Stimulated activated CD8-positive, alpha-beta memory T cell treated with anti-CD3 and anti-CD28 coated beads, Interleukin-7, amount 100 ng/mL, for 4 hours (primary cell): Measurements from ENCODE around the gene HPN.
"Not testable (repeated sequence)": the region's sequence is repeated elsewhere in the genome, so short reads cannot be mapped to it uniquely, and the experiment has no call there.

Experiments used
- DNase-seq, 2 donors: peaks; one replicate each; pipeline ENCODE4 v3.0.0-alpha.2; 2020; ENCODE audit warnings: low read depth in 2 of 2

The HPN gene

DNA sequence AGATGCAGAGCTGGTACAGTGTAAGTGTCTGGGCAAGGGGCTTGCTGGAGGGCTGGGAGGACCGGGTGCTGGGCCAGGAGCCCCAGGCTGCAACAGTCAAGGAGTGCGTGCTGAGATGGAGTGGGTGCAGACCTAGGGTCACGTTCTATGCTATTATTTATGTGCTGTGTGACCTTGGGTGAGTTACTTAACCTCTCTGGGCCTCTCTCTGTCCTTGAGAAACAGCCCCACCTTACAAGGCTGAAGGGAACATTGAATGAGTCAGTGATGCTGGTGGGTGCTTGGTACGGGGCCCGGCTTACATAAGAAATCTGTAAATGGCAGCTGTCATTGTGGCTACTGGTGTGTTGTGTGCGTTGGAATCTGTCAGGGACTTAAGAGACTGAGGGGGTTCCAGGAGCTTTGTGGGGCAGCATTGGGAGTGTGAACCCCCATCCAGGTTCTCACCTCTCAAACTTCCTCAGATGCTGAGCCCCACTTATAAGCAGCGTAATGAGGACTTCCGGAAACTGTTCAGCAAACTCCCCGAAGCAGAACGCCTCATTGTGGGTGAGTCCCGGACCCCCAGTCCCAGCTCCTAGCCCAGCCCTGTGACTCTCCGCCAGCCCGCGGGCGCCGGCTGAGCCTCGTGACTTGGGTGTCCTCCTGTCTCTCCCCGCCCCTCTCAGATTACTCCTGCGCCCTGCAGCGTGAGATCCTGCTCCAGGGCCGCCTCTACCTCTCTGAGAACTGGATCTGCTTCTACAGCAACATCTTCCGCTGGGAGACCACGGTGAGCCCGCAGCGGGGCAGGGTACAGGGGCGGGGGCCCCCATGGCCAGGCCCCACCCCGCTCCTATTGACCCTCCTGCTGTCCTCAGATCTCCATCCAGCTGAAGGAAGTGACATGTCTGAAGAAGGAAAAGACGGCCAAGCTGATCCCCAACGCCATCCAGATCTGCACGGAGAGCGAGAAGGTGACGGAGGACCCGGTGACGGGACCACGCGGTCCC, 31.8 kb upstream of the HPN start:
- no peak for DNase-seq

DNA sequence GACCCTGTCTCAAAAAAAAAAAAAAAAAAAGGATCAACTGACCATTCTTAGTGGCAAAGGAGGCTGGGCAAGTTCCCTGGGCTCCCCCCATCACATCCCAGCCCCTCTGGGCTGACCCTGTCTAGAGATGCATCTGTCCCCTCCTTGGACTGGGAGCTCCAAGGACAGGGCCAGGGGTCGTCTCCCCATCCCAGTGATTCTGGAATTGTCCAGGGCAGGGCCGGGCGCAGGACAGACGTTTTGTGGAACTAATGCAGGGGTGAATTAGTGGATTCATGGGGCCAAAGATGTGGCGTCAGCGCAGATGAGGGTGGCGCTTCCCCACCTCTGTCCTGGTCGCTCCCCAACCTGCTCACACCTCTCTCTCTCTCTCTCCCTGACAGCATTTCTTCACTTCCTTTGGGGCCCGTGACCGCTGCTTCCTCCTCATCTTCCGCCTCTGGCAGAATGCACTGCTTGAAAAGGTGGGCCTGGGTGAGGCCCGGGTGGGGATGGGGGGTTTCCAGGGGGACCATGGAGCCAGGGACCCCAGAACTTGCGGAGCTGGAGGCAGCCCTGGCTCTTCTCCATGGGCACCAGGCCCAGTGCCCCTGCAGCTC, 30.3 kb upstream of the HPN start:
- no peak for DNase-seq

DNA sequence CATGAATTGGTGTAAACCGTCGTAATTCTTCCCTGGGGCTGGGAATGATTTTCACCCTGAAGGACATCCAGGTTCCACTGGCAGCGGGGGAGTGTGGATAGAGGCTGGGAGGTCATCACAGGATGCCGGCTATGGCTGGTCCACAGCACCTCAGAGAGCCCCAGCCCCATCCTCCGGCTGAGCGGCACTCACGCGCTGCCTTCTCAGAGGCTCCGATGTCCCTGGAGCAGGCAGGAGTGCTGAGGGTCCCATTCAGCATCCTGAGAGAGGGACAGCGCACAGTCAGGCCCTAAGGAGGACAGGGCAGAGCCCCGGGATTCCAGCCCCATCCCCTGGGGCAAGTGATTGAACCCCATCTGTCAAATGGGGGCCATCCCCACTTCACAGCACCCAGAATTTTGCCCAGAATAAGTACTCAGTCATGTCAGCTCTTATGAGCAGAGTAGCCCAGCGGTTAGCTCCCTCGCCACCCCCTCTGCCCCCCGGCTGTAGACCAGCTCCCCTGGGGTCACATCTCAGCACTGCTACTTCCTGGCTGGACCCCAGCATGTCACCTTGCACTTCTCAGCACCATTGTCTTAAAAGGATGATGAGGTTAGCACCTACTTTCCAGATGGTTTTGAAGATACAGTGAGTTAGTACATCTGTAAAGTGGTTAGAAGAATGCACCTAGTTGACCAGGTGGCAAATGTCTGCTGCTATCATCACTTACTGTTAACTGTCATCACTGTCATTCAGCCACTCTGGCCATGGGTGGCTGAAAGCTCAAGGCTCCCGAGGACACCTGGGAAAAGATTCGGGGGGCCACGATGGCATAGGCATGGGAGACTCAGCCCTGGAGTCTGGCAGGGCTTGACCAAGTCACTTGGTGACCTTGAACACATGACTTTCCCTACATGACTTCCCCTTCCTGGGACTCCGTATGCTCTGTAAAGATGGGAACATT, 29.5 kb upstream of the HPN start:
- no peak for DNase-seq

DNA sequence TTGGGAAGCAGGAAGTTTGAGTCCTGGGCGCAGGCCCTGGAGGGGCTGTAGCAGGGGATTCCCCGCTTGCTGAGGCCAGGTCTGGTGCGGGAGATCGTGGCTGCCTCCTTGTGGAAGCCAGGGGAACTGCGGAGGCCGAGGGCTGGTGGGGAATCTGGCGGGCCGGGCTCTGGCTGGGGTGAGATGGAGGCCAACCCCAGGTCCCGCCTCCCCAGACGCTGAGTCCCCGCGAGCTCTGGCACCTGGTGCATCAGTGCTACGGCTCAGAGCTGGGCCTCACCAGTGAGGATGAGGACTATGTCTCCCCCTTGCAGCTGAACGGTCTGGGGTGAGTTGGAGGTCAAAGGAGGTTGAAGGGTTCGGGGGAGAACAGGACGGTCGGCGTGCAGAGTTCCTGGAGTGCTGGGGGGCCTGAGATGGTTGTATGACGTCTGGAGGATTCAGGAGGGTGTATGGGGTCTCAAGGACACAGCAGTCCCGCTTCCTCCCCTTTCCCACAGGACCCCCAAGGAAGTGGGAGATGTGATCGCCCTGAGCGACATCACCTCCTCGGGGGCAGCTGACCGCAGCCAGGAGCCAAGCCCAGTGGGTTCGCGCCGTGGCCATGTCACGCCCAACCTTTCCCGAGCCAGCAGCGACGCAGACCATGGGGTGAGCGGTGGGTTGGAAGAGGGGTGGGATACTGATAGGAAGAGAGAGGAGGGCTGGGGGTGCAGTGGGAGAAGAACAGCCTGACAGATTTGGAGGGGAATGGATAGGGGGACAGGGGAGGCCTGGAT, 28.3 kb upstream of the HPN start:
- peak; percentile 60 to 74 for DNase-seq

DNA sequence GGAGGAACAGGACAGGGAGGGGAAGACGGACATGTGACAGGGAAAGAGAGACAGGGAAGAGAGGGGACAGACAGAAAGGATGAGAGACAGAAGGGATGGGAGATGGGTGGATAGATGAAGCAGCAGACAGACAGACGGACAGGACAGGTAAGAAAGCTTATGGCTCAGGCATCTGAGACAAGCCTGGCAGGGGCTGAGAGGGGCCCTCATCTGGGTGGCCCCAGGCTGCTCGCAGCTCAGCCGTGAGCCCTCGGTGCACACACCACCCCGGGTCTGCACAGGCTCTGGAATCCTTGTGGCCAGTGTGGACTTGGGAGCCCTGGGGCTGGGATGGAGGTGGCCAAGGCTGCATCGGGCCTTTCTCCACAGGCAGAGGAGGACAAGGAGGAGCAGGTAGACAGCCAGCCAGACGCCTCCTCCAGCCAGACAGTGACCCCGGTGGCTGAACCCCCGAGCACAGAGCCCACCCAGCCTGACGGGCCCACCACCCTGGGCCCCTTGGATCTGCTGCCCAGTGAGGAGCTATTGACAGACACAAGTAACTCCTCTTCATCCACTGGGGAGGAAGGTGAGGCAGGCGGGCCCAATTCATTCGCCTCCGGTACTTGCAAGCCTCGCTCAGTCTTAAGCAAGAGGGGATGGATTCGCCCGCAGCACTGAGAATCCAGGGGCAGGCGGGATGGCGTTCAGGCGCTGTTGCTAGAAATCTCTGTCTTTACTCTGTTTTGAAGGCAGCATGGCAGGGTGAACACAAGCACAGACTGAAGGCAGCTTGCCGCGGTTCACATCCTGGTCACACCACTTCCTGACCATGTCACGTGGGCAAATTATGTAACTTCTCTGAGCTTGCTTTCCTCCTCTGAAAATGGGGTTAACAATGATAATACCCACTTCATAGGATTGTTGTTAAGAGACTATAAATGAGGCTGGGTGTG, 27.4 kb upstream of the HPN start:
- DNase-seq: peak in 1 of 2 donors; percentile 33

DNA sequence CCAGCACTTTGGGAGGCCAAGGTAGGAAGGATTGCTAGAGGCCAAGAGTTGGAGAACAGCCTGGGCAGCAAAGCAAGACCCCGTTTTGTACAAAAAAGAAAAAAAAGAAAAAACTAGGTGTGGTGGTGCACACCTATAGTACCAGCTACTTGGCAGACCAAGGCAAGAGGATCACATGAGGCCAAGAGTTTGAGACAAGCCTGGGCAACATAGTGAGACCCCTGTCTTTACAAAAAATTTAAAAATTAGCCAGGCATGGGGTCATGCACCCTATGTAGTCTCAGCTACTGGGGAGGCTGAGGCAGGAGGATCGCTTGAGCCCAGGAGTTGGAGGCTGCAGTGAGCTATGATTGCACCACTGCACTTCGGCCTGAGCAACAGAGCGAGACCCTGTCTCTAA, 26.7 kb upstream of the HPN start:
- DNase-seq: not testable (repeated sequence)

DNA sequence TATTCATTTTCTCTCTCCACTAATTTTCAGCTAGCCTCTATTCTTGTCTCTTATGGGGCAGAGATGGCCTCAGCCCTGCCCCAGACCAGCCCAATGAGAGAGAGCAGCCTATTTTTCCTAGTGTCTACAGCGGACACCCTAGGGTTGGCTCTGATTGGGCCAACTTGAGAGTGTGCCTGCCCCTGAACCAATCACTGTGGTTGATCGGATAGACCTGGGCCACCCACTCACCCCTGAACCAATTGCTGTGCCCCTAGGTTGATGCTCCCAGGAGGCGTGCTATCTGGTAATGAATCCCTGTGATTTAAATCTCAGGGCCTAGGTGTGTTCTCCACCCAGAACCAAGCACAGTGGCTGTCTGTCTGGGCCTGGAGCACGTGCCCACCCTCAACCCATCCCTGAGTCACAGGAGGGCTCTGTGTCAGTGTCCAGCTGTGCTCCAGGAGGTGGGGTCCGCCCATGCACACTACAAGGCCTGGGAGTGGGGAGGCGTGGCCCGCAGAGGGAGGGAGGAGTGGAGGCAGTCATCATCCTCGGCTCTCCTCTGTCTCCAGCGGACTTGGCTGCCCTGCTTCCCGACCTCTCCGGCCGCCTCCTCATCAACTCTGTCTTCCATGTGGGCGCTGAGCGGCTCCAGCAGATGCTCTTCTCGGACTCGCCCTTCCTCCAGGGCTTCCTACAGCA, 26.1 kb upstream of the HPN start:
- DNase-seq: no peak

DNA sequence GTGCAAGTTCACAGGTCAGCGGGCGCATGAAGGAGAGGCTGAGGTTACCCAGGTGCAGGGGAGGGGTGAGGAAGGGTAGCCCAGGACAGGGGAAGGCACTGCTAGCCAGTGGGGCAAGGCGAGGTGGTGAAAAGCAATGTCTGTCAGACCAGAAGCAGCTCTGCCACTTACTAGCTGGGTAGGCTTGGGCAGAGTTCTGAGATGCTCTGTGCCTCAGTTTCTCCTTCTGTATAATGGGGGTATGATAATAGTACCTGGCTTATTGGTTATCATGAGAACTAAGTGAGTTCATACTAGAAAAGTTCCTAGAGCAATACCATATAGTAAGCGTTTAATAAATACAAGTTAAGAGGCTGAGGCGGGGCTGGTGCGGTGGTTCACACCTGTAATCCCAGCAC, 25.6 kb upstream of the HPN start:
- DNase-seq: no peak

DNA sequence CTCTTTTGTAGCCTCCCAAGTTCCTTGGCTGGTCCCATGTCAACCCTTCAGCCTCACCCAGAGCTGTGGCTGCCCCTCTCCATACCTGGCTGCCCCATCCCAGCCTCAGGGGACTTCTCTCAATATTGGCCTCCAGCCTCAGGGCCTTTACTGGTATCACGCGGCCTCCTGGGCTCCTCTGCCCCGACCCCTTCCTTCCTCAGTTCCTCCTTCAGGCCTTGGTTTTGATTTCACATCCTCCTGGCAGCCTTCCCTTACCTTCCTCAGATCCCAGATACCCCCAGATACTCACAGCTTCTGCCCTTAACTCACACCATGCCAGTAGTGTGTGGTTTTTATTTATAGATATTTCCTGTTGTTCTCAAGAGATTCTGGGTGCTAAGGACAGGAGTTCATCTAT, 24.0 kb upstream of the HPN start:
- DNase-seq: no peak

DNA sequence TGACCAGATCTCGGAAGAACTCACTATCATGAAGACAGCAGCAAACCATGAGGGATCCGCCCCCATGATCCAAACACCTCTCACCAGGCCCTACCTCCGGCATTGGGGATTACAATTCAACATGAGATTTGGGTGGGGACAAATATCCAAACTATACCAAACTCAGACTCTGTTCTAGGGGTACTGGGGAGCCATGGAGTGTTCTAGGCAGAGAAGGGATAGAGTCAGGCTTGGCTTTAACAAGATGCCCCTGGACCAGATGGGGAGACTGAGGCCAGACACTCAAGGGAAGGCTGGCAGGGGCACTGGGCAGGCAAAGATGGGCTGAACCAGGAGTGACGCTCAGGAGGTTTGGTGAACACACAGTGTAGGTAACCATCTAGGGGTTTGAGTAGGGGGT, 23.1 kb upstream of the HPN start:
- DNase-seq: no peak

DNA sequence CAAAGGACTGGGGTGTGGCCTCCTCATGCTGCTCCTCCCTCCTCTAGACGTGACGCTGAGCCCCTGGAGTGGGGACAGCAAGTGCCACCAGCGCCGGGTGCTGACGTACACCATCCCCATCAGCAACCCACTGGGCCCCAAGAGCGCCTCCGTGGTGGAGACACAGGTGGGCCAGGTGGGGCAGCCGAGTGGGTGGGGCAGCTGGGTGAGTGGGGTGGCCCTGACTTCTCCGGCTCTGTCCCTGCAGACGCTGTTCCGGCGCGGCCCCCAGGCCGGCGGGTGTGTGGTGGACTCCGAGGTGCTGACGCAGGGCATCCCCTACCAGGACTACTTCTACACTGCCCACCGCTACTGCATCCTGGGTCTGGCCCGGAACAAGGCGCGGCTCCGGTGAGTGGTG, 22.4 kb upstream of the HPN start:
- no peak for DNase-seq

DNA sequence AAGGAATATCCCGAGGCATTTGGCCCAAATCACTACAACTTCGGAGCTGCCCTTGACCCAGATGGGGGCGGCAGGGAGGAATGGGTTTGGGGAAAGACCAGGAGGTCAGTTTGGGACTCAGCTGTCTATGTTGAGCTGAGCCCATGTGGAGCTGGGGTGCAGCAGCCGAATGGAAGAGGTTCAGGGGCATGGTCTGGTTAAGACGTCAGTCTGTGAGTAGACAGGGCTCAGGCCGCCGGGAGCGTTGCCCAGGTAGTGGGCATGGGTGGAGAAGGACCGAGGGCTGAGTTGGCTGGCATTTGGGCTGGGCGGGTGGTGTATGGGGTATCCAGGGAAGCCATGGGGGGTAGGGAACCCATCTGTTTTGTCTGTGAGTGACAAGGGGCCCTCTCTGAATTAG, 20.5 kb upstream of the HPN start:
- DNase-seq: no peak

DNA sequence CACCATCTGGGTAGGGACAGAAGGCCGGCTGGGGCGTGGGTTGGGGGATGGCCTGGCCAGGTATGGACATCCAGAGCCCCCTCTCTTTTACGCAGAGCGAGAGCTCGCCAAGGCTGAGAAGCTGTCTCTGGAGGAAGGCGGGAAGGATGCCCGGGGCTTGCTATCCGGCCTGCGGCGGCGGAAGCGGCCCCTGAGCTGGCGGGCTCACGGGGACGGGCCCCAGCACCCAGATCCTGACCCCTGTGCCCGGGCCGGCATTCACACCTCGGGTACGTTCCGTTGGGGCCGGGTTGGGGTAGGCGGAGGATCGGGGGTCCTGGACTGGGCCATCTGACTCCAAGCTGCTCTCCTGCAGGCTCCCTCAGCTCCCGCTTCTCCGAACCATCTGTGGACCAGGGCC, 19.9 kb upstream of the HPN start:
- no peak for DNase-seq

DNA sequence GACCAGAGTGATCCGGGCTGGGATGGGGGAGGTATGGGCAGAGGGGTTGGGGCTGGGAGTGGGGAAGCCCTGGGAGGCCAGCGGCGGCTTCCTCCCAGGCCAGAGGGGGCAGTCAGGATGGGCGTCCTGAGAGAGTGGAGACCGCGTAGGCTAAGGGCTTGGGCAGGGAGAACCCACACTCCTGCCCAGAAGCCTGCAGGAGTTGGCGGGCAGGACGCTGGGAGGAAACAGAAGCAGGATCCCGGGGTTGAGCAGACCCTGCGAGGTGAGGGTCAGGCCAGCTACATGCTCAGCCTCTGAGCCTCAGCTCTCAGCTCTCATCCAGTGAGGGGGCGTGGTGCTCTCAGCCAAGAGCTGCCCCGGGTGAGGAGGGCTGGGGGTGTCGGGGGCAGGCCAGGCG, 19.1 kb upstream of the HPN start:
- DNase-seq: no peak

DNA sequence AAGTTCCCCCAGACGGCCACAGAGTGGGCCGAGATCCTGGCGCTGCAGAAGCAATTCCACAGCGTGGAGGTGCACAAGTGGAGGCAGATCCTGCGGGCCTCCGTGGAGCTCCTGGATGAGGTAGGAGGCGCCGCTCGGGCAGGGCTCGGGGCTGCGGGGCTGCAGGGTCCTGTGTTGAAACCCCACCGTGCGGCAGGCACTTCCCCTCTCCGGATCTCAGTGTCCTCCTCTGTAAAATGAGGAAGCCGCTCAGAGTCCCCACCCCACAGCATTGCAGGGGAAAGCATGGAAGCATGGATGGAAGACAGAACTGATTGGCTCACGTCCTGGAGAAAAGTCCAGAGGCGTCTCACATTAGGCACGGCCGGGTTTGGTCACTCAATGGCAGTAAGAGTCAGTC, 18.1 kb upstream of the HPN start:
- no peak for DNase-seq

DNA sequence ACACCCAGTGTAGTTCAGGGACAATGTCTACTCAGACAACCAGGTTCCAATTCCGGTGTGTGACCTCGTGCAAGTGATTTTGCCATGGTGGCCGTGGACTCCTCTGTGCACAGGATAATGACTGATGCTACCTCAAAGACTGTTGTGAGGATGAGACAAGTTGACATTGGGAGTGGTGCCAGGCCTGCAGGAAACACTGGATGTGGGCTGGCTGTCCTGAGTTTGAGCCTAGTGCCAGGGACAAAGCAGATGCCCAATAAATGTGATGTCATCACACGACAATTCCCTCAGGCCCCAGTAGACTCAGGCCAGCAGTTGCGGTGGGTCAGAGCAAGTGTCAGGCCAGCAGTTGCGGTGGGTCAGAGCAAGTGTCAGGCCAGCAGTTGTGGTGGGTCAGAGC, 17.4 kb upstream of the HPN start:
- no peak for DNase-seq

DNA sequence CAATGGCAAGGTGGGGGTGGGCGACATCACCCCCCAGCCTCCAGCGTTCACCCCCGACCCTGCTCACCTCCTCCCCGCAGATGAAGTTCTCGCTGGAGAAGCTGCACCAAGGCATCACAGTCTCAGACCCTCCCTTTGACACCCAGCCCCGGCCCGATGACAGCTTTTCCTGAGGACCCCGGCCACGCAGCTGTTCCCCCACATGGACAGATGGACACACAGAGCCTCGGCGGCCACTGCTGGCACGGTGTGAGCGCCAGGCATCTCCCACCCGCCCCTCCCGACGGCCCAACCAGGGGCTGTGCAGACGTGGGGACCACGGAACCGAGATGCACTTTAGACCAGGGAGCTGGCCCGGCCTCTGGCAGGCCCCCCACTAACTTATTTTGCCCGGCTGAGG, 15.6 kb upstream of the HPN start:
- no peak for DNase-seq

DNA sequence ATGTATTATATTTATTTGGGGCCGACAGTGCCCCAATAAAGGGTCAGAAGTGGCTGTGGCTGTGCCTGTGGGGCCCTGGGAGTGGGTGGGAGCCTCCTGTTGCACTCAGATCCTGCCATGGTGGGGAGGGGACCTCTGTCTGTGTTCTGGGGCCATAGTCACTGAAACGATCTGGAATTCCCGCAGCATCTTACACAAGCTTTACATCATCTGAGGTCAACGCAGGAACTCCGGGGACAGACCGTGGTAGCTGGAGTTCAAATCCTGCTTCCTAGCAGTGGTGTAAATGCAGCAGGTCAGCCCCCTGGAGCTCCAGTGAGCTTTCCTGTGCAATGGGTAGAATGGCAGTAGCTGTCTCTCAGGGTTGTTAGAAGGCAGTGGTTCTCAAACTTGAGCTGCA, 15.1 kb upstream of the HPN start:
- DNase-seq: no peak

DNA sequence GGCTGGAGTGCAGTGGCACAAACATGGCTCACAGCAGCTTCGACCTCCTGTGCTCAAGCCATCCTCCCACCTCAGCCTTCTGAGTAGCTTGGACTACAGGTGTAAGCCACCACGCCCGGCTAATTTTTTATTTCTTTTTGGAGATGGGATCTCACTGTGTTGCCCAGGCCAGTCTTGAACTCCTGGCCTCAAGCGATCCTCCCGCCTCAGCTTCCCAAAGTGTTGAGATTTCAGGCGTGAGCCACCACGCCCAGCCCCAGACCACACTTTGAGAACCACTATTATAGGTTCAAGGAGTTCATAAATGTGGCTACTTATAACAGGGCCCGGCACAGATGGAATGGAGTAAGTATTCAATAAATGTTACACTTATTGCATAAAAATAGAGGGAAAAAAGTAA, 14.5 kb upstream of the HPN start:
- no peak for DNase-seq
